ENCODE results near the gene UBXN2A. TPM values are rescaled to one million over a fixed set of nuclear protein-coding genes. Genes with fewer than 3 reads are reported as not detected.

The UBXN2A gene
- total RNA-seq, 4 donors from 2014 or later, result 13.9 to 17.9 (median 15.0) TPM

- TF ChIP-seq CTCF (IDR thresholded peaks at IDR 0.05; ENCODE audit: low read depth), result no peak
Measured at GRCh38 chr2:24016376-24016761, 76.1 kb downstream of the UBXN2A start.

DNA sequence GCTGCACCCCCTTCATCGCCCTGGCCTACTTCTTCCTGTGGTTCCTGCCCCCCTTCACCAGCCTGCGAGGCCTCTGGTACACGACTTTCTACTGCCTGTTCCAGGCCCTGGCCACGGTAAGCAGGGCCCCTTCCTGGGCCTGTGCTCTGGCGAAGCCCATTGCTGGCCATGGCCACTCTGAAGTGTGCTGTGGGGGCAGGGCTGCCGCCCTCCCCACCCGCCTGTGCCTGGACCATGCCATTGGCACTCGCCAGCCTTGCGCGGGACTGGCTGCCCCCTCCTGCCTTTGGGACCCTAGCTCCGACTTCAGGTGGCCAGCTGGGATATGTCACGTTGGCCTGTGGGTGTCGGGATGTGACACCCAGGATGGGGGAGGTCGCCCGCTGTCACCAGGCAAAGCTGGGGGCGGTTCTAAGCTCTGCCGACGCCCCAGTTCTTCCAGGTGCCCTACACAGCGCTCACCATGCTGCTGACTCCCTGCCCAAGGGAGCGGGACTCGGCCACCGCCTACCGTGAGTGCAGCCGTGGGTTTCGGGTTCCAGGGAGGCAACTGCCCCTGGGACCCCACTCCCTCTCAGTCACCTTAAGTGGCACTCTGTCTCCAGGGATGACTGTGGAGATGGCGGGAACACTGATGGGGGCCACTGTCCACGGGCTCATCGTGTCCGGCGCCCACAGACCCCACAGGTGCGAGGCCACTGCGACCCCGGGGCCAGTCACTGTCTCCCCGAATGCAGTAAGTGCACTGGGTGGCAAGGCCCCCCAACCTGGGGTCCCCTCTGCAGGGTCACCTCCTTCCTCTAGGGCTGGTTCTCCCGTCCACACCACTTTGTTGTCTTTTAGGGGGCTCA, 76.8 kb downstream of the UBXN2A start:
- no peak for TF ChIP-seq CTCF (IDR thresholded peaks at IDR 0.05; ENCODE audit: low read depth)

GRCh38 chr2:24017711-24018110, 77.4 kb downstream of the UBXN2A start:
- TF ChIP-seq CTCF (IDR thresholded peaks at IDR 0.05; ENCODE audit: low read depth), result no peak

DNA sequence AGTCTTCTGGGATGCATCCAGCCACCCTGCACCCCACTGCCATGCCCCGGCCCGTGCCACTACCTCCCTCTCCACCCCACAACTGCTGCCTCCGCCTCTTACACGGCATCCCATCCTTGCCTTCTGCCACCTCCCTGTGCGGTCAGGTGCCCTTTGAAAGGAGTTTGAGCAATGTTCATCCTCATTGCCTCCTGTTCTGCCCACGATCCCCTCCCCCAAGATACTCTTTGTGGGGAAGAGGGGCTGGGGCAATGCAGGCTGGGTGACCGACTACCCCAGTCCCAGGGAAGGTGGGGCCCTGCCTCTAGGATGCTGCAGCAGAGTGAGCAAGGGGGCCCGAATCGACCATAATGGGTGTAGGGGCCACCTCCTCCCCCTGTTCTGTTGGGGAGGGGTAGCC, 78.0 kb downstream of the UBXN2A start:
- no peak for TF ChIP-seq CTCF (IDR thresholded peaks at IDR 0.05; ENCODE audit: low read depth)

DNA sequence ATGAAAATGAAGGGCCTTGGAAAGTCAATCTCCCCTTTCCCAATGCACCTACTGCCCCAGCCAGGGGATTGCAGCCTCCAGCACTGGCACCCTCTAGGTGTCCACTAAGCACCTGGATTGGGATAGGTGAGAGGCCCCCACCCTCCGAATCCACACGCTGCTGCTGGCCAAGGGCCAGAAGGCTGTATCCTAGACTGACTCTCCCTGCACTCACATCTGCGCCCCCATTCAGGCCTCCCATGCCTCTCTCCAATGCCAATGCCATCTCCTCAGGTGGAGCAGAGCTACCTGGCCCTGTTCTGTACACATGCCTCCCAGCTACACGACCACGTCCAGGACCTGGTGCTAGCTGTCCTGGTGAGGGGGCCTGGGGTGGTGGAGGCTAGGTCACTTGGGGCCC, 79.5 kb downstream of the UBXN2A start:
- TF ChIP-seq CTCF (IDR thresholded peaks at IDR 0.05; ENCODE audit: low read depth), result no peak

- no peak for TF ChIP-seq CTCF (IDR thresholded peaks at IDR 0.05; ENCODE audit: low read depth)
Measured at GRCh38 chr2:24020244-24020643, 80.0 kb downstream of the UBXN2A start.

DNA sequence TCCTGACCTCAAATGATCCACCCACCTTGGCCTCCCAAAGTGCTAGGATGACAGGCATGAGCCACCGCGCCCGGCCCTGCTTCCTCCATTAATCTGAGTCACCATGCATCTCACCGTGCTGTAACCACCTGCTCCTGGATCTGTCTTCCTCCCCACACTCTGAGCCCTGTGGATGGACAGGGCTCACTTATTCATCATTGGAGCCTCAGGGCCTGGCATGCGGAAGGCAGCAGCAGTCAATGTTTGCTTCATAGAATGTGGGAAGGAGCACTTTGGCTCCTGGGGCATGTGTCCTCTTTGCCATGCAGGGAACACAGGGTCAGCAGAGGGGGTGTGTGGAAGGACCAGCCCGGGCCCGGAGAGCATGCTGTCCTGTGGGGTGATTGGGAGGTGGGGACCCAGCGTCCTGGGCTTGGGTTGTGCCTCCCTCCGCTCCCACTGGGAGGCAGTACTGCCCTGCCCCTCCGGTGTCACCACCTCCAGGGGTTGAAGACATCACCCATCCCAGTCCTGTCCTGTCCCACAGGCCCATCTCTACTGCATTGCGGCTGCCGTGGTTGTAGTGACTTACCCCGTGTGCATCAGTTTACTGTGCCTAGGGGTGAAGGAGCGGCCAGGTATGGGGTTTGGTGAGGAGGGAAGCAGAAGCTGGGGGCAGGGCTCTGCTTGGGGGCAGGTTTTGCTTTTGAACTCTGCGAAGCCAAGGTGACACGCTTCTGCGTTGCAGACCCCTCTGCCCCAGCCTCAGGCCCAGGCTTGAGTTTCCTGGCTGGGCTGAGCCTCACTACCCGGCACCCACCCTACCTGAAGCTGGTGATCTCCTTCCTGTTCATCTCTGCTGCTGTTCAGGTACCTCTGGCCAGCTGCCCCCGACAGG, 81.1 kb downstream of the UBXN2A start:
- TF ChIP-seq CTCF (IDR thresholded peaks at IDR 0.05; ENCODE audit: low read depth), result no peak
